H9 (cell line): ENCODE results near the gene RAB40C. TPM values are rescaled to one million over a fixed set of nuclear protein-coding genes. Genes with fewer than 3 reads are reported as not detected.

ENCODE experiments used
- DNase-seq: peaks from one replicate; pipeline ENCODE4 v3.0.0-alpha.2; 2017
- H2AFZ ChIP-seq: one replicate; pipeline ENCODE4 v1.6.1; 2013; ENCODE audit warnings: mild to moderate bottlenecking, low read length, control low read depth, moderate library complexity
- H2AK5ac ChIP-seq: 2 replicates; pipeline ENCODE4 v1.6.1; 2013; ENCODE audit warnings: low read length, control low read depth, mixed read lengths; ENCODE audit not compliant: insufficient read length
- H2BK120ac ChIP-seq: one replicate; pipeline ENCODE4 v1.6.1; 2013; ENCODE audit warnings: low read depth, mild to moderate bottlenecking, low read length, control low read depth, inconsistent platforms; ENCODE audit not compliant: poor library complexity, severe bottlenecking
- H2BK12ac ChIP-seq: 2 replicates; pipeline ENCODE4 v1.6.1; 2013; ENCODE audit warnings: low read length, control low read depth, mixed read lengths, low read depth; ENCODE audit not compliant: insufficient read length
- H2BK15ac ChIP-seq: 2 replicates; pipeline ENCODE4 v1.6.1; 2013; ENCODE audit warnings: low read depth, low read length, control low read depth
- H2BK20ac ChIP-seq: one replicate; pipeline ENCODE4 v1.6.1; 2013; ENCODE audit warnings: low read depth, mild to moderate bottlenecking, low read length, control low read depth, inconsistent platforms; ENCODE audit not compliant: poor library complexity, severe bottlenecking
- H2BK5ac ChIP-seq: 2 replicates; pipeline ENCODE4 v1.6.1; 2013; ENCODE audit warnings: low read length, control low read depth, mixed read lengths; ENCODE audit not compliant: insufficient read length
- H3K14ac ChIP-seq: 2 replicates; pipeline ENCODE4 v1.6.1; 2013; ENCODE audit warnings: low read length, control low read depth; ENCODE audit not compliant: insufficient read depth
- H3K18ac ChIP-seq: 2 replicates; pipeline ENCODE4 v1.6.1; 2013; ENCODE audit warnings: low read depth, mild to moderate bottlenecking, mixed read lengths, low read length, control low read depth; ENCODE audit not compliant: insufficient read length
- H3K23ac ChIP-seq: 2 replicates; pipeline ENCODE4 v1.6.1; 2013; ENCODE audit warnings: low read length, control low read depth, mixed read lengths, low read depth; ENCODE audit not compliant: insufficient read length
- H3K23me2 ChIP-seq: 2 replicates; pipeline ENCODE4 v1.6.1; 2013; ENCODE audit warnings: low read depth, mild to moderate bottlenecking, mixed read lengths, low read length, control low read depth; ENCODE audit not compliant: insufficient read length, poor library complexity, severe bottlenecking
- H3K27ac ChIP-seq: 2 replicates; pipeline ENCODE4 v1.5.1; 2013; ENCODE audit warnings: low read length, control low read depth, mixed read lengths, low read depth; ENCODE audit not compliant: insufficient read length
- H3K27me3 ChIP-seq: 2 replicates; pipeline ENCODE4 v1.6.1; 2013; ENCODE audit warnings: low read length, control low read depth, inconsistent platforms; ENCODE audit not compliant: insufficient read depth
- H3K4ac ChIP-seq: 2 replicates; pipeline ENCODE4 v1.6.1; 2013; ENCODE audit warnings: low read depth, mild to moderate bottlenecking, control low read depth, inconsistent platforms, low read length, moderate library complexity
- H3K4me1 ChIP-seq: 2 replicates; pipeline ENCODE4 v1.6.1; 2013; ENCODE audit warnings: low read length, control low read depth, inconsistent platforms; ENCODE audit not compliant: insufficient read depth
- H3K4me2 ChIP-seq: 2 replicates; pipeline ENCODE4 v1.6.1; 2013; ENCODE audit warnings: low read length, control low read depth, mixed read lengths; ENCODE audit not compliant: insufficient read length, insufficient read depth
- H3K56ac ChIP-seq: 2 replicates; pipeline ENCODE4 v1.6.1; 2013; ENCODE audit warnings: low read depth, mild to moderate bottlenecking, mixed read lengths, low read length, control low read depth; ENCODE audit not compliant: insufficient read length
- H3K79me1 ChIP-seq: 2 replicates; pipeline ENCODE4 v1.6.1; 2013; ENCODE audit warnings: low read depth, mild to moderate bottlenecking, moderate library complexity, low read length, control low read depth, inconsistent platforms; ENCODE audit not compliant: insufficient read depth, poor library complexity, severe bottlenecking
- H3K79me2 ChIP-seq: 2 replicates; pipeline ENCODE4 v1.6.1; 2013; ENCODE audit warnings: low read length, control low read depth, inconsistent platforms; ENCODE audit not compliant: insufficient read depth
- H3K9ac ChIP-seq: 2 replicates; pipeline ENCODE4 v1.6.1; 2013; ENCODE audit warnings: low read length, control low read depth, mixed read lengths; ENCODE audit not compliant: insufficient read length; ENCODE audit errors: extremely low read depth
- H3K9me3 ChIP-seq: one replicate; pipeline ENCODE4 v1.6.1; 2013; ENCODE audit warnings: low read depth, low read length, inconsistent platforms; ENCODE audit not compliant: control insufficient read depth
- H3T11ph ChIP-seq: one replicate; pipeline ENCODE4 v1.6.1; 2013; ENCODE audit warnings: mild to moderate bottlenecking, low read length, control low read depth, inconsistent platforms
- H4K20me1 ChIP-seq: one replicate; pipeline ENCODE4 v1.6.1; 2013; ENCODE audit not compliant: control insufficient read depth, insufficient read length, insufficient read depth
- H4K5ac ChIP-seq: 2 replicates; pipeline ENCODE4 v1.6.1; 2013; ENCODE audit warnings: low read depth, mild to moderate bottlenecking, mixed read lengths, low read length, control low read depth; ENCODE audit not compliant: insufficient read length
- H4K8ac ChIP-seq: replicated peaks from 2 replicates; pipeline ENCODE4 v1.6.1; 2013; ENCODE audit warnings: low read length, control low read depth, mixed read lengths, low read depth; ENCODE audit not compliant: insufficient read length
- H4K91ac ChIP-seq: 2 replicates; pipeline ENCODE4 v1.6.1; 2013; ENCODE audit warnings: low read depth, mild to moderate bottlenecking, moderate library complexity, mixed read lengths, low read length, control low read depth; ENCODE audit not compliant: insufficient read length
- H3K27ac Mint-ChIP-seq, 3 experiments: 2 replicates in 2 of 3; 3 replicates in 1 of 3; pipeline ENCODE4 v1.8.0; 2020 to 2021; ENCODE audit warnings: mixed read lengths in 3 of 3, mild to moderate bottlenecking in 1 of 3, moderate library complexity in 1 of 3
- H3K27me3 Mint-ChIP-seq: 2 replicates; pipeline ENCODE4 v1.8.0; 2021; ENCODE audit warnings: low read depth, mild to moderate bottlenecking, moderate library complexity, mixed read lengths
- H3K36me3 Mint-ChIP-seq, 3 experiments: 2 replicates in 2 of 3; 3 replicates in 1 of 3; pipeline ENCODE4 v1.8.0; 2020 to 2021; ENCODE audit warnings: low read depth in 3 of 3, mixed read lengths in 3 of 3; ENCODE audit not compliant: insufficient read depth in 1 of 3
- H3K4me1 Mint-ChIP-seq, 2 experiments: 2 replicates each; pipeline ENCODE4 v1.8.0; 2020; ENCODE audit warnings: mixed read lengths in 2 of 2
- H3K4me3 Mint-ChIP-seq, 2 experiments: 2 replicates in 1 of 2; 3 replicates in 1 of 2; pipeline ENCODE4 v1.8.0; 2020 to 2021; ENCODE audit warnings: mild to moderate bottlenecking in 2 of 2, mixed read lengths in 2 of 2, moderate library complexity in 1 of 2
- H3K9me3 Mint-ChIP-seq, 2 experiments: 2 replicates in 1 of 2; 3 replicates in 1 of 2; pipeline ENCODE4 v1.8.0; 2020; ENCODE audit warnings: mild to moderate bottlenecking in 2 of 2, mixed read lengths in 2 of 2, moderate library complexity in 1 of 2
- WGBS: extraction: QIAGEN DNeasy Blood & Tissue Kit; methylation state at CpG from one replicate; pipeline ENCODE4 v1.1.7; 2013; ENCODE audit warnings: missing lambda C conversion rate, low lambda C conversion rate, mixed read lengths; ENCODE audit not compliant: insufficient read length; ENCODE audit errors: extremely low coverage; 5-methylcytosine and 5-hydroxymethylcytosine counted together
- total RNA-seq: library from RNA; stranded (reverse); gene quantifications from 2 replicates; pipeline ENCODE4 v1.2.1, GENCODE V29; 2021
- TF ChIP-seq, protein P1 (sequence below): fragments of 200-600 bp; sonication (generic); conservative IDR thresholded peaks from 3 replicates; pipeline ENCODE4 v1.8.0; 2021; ENCODE audit warnings: antibody characterized with exemption, mild to moderate bottlenecking

The RAB40C gene
- total RNA-seq, 1 experiment from 2014 or later, result 19.1 TPM

DNA sequence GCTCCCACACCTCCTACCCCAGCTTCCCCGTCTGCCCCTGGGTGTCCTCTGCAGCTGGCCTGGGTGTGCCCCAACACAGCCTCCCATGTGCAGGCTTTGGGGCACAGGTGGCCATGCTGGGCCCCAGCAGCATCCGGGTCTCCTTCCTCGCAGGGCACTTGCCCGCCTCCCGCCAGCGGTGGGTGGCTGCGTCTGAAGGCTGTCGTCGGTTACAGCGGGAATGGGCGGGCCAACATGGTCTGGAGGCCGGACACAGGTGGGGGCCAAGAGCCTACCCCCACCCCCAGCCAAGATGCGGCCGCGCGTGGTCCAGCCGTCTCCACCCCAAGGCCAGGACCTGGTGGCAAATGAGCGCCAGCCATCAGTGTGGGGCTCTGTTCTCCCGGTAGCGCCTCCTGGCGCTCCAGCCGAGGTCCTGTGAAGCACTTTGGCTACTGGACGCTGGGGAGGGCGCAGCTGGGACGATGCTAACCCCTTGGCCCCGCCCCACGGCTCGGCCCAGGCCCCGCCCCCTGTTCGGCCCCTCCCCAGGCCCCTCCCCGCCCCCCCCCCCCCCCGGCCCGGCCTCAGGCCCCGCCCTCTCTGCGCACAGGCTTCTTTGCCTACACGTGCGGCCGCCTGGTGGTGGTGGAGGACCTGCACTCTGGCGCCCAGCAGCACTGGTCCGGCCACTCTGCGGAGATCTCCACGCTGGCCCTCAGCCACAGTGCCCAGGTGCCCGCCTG is 70.8 kb downstream of the RAB40C start:
- Histone ChIP-seq H3K27ac (no peak overlapping the region), H2BK120ac (no peak overlapping the region), H3K18ac (peak overlapping the region; percentile 50), H3K9ac (no peak overlapping the region), H4K8ac (no peak overlapping the region), H2BK12ac (no peak overlapping the region), H3K4me2 (no peak overlapping the region), H3K79me2 (no peaks in the 10 kb centered on the region), H2BK20ac (no peak overlapping the region), H2BK5ac (no peak overlapping the region), H3K23me2 (no peaks in the 10 kb centered on the region), H3K14ac (no peak overlapping the region), H3K4me1 (no peaks in the 10 kb centered on the region; the same call in 1 of the 2 replicates), H4K5ac (no peak overlapping the region), H3K4ac (no peak overlapping the region), H2AK5ac (no peak overlapping the region), H3K79me1 (no peaks in the 10 kb centered on the region), H3K56ac (no peak overlapping the region), H3K23ac (no peak overlapping the region), H3T11ph (no peak overlapping the region), H4K20me1 (no peaks in the 10 kb centered on the region), H3K9me3 (no peaks in the 10 kb centered on the region), H3K27me3 (no peaks in the 10 kb centered on the region), H2BK15ac (no peak overlapping the region; the same call in 1 of the 2 replicates), H2AFZ (no peak overlapping the region), H4K91ac (no peak overlapping the region)
- no CpG with 5 or more reads among the region's 43 CpGs for WGBS
- peaks cover 2 to 13% (median 8%) of the 10 kb centered on the region in 3 experiments; a peak in 5 of 7 replicates for H3K36me3 Mint-ChIP-seq
- no peaks in the 10 kb centered on the region for H3K9me3 Mint-ChIP-seq
- DNase-seq, result peak; percentile 95
- H3K27me3 Mint-ChIP-seq, result no peaks in the 10 kb centered on the region
- H3K4me3 Mint-ChIP-seq, result peak overlapping the region in 1 of 2 experiments; percentile 62; a peak in 1 of 5 replicates
- H3K4me1 Mint-ChIP-seq, result peaks cover 0 to 5% of the 10 kb centered on the region in 2 experiments; a peak in 2 of 4 replicates
- TF ChIP-seq, protein P1, sequence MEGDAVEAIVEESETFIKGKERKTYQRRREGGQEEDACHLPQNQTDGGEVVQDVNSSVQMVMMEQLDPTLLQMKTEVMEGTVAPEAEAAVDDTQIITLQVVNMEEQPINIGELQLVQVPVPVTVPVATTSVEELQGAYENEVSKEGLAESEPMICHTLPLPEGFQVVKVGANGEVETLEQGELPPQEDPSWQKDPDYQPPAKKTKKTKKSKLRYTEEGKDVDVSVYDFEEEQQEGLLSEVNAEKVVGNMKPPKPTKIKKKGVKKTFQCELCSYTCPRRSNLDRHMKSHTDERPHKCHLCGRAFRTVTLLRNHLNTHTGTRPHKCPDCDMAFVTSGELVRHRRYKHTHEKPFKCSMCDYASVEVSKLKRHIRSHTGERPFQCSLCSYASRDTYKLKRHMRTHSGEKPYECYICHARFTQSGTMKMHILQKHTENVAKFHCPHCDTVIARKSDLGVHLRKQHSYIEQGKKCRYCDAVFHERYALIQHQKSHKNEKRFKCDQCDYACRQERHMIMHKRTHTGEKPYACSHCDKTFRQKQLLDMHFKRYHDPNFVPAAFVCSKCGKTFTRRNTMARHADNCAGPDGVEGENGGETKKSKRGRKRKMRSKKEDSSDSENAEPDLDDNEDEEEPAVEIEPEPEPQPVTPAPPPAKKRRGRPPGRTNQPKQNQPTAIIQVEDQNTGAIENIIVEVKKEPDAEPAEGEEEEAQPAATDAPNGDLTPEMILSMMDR, result peak; percentile 72
- H3K27ac Mint-ChIP-seq, result no peak overlapping the region
